Ascending aorta (tissue), 2 donors: ENCODE data around the gene MTARC2. TPM values are rescaled to one million over a fixed set of nuclear protein-coding genes. Genes with fewer than 3 reads are reported as not detected.

Experiments
- DNase-seq, 2 donors: peaks; one replicate each; pipeline ENCODE4 v3.0.0-alpha.2; 2019; ENCODE audit warnings: low spot score in 2 of 2
- H3K27ac ChIP-seq, 2 donors: fragments of 200-600 bp; sonication (generic); one replicate each; pipeline ENCODE4 v1.5.1; 2016 to 2017; ENCODE audit warnings: mild to moderate bottlenecking in 1 of 2
- H3K27me3 ChIP-seq: fragments of 200-600 bp; sonication (generic); one replicate; pipeline ENCODE4 v1.5.1; 2017
- H3K36me3 ChIP-seq, 2 donors: fragments of 200-600 bp; sonication (generic); one replicate each; pipeline ENCODE4 v1.5.1; 2016
- H3K4me1 ChIP-seq, 2 donors: fragments of 200-600 bp; sonication (generic); one replicate each; pipeline ENCODE4 v1.5.1; 2016 to 2017; ENCODE audit warnings: mild to moderate bottlenecking in 1 of 2
- H3K4me3 ChIP-seq, 2 donors: fragments of 200-600 bp; sonication (generic); one replicate each; pipeline ENCODE4 v1.5.1; 2016 to 2017; ENCODE audit warnings: mild to moderate bottlenecking in 1 of 2
- H3K9me3 ChIP-seq, 2 donors: fragments of 200-600 bp; sonication (generic); one replicate each; pipeline ENCODE4 v1.5.1; 2016
- intact Hi-C: fragments of 100-400 bp; cut with DNase I; formaldehyde crosslinking; loops from one replicate; pipeline ENCODE4 v1.15.1; 2023
- total RNA-seq: library from RNA; depleted of rRNA; stranded (reverse); fragments of >200 nt; gene quantifications from one replicate; pipeline ENCODE4 v1.1.0, GENCODE V29; 2016
- TF ChIP-seq, protein P1 (sequence below), 3 experiments: fragments of 200-600 bp in 2 of 3; fragments of 450-650 bp in 1 of 3; sonication (generic) in 2 of 3; IDR thresholded peaks; one replicate each; pipeline ENCODE4 v1.5.1; 2016 to 2019; ENCODE audit warnings: antibody characterized with exemption in 3 of 3, mild to moderate bottlenecking in 1 of 3, moderate library complexity in 1 of 3

Gene MTARC2
- total RNA-seq, 1 donor from 2014 or later: 23.7 TPM

DNA sequence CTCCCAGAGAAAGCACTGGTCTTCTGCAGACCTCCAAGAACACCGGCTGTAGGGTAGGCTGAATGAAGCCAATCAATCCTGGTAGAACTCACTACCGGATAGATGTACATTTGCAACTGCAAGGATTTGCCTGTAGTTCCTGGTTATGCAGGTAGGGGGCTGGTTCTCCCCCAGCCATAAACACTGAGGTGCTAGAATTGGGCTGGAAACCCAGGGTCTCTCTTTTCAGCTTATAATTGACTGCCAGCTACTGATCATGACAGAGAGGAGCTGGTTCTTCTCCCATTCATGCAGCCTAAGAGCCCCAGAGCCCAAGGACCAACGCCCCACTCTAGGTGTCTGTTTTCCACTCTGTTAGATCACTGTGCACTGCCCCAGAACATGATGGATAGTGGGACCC is 21.5 kb upstream of the MTARC2 start:
- Histone ChIP-seq H3K9me3 (no peaks in the 10 kb centered on the region), H3K27ac (no peak overlapping the region), H3K27me3 (no peaks in the 10 kb centered on the region), H3K36me3 (no peaks in the 10 kb centered on the region), H3K4me3 (no peak overlapping the region), H3K4me1 (no peaks in the 10 kb centered on the region)
- no peak for DNase-seq
- intact Hi-C loops: no loop called here
- TF ChIP-seq, protein P1, sequence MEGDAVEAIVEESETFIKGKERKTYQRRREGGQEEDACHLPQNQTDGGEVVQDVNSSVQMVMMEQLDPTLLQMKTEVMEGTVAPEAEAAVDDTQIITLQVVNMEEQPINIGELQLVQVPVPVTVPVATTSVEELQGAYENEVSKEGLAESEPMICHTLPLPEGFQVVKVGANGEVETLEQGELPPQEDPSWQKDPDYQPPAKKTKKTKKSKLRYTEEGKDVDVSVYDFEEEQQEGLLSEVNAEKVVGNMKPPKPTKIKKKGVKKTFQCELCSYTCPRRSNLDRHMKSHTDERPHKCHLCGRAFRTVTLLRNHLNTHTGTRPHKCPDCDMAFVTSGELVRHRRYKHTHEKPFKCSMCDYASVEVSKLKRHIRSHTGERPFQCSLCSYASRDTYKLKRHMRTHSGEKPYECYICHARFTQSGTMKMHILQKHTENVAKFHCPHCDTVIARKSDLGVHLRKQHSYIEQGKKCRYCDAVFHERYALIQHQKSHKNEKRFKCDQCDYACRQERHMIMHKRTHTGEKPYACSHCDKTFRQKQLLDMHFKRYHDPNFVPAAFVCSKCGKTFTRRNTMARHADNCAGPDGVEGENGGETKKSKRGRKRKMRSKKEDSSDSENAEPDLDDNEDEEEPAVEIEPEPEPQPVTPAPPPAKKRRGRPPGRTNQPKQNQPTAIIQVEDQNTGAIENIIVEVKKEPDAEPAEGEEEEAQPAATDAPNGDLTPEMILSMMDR (IDR thresholded peaks at IDR 0.05): peak in 1 of 3 experiments; percentile 14

DNA sequence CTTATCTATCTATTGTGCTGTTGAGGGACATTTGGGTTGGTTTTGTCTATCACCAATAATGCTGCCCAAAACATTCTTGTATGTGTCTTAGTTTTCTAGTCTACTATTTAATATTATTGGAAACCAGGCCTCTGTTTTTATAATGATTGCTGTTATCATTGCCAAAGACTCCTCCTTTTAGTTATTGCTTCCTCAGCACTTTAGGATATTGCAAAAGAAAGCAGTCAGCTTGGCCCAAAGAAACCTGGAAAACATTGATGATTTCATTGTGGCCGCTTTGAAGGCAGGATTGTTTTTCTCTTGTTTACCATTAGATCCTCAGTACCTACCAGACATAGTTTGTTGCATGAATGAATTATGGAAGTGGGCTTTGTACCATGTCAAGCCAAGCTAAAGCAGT is 20.6 kb upstream of the MTARC2 start:
- H3K9me3 ChIP-seq: no peaks in the 10 kb centered on the region
- H3K27ac ChIP-seq: no peak overlapping the region
- no peak for DNase-seq
- H3K4me1 ChIP-seq: peaks cover 0 to under 1% of the 10 kb centered on the region in 2 donors
- TF ChIP-seq, protein P1 (IDR thresholded peaks at IDR 0.05): no peak
- intact Hi-C loops: no loop called here
- no peaks in the 10 kb centered on the region for H3K36me3 ChIP-seq
- H3K27me3 ChIP-seq: no peaks in the 10 kb centered on the region
- H3K4me3 ChIP-seq: no peak overlapping the region

DNA sequence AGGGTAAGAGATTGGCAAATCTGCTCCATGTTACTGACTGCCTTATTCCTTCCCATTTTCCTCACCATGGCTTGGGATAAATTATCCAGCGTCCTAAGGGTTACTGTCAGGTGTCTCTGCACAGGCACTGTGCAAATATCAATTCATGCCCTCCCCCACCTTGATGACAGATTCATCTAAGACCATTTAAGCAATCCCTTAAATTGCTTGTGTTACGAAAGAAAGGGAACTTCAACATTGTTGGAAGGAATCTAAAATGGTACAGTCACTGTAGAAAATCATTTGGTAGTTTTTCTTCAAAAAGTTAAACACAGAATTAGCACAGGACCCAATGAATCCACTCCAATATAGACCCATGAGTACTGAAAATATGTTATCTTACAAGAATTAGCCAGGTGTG is 17.6 kb upstream of the MTARC2 start:
- H3K4me3 ChIP-seq: no peak overlapping the region
- intact Hi-C loops: loop anchor here (5.0 kb wide), 3 partner anchors 57 to 458 kb away; partner anchors contain the start of genes MARK1, MTARC1 and RAB3GAP2
- no peaks in the 10 kb centered on the region for H3K27me3 ChIP-seq

DNA sequence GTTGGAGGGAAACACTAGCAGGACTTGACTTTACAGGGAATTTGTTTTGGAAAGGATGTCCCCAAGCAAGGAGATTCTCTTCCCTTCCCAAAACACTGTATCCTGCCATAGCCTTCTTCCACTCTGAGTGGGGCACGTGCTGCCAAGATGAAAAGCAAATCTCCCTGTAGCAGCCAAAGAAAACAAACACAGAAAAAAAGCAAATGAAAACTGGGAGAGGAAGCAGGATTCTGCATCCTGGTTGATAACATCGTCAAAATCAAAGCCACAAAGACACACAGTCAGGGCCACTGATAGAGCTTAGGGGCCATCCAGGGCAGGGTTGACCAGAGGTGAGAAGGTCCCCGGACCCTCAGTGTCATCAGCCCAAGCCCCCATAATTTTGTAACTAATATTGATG is 16.0 kb upstream of the MTARC2 start:
- peaks cover 0 to 11% of the 10 kb centered on the region in 2 donors for H3K4me1 ChIP-seq
- H3K9me3 ChIP-seq: no peaks in the 10 kb centered on the region
- H3K36me3 ChIP-seq: no peaks in the 10 kb centered on the region
- intact Hi-C loops: loop anchor here (2.0 to 5.0 kb wide), 5 partner anchors 17 to 460 kb away; partner anchors contain the start of genes MARK1, MTARC1, MTARC2 and RAB3GAP2
- TF ChIP-seq, protein P1 (IDR thresholded peaks at IDR 0.05): no peak
- peak overlapping the region in 1 of 2 donors; percentile 56 for H3K4me3 ChIP-seq
- peak overlapping the region; percentile 80 to 82 for H3K27ac ChIP-seq
- H3K27me3 ChIP-seq: no peaks in the 10 kb centered on the region
- DNase-seq: no peak

More for the DNA sequence above, 17.6 kb upstream of the MTARC2 start:
- TF ChIP-seq, protein P1 (IDR thresholded peaks at IDR 0.05): no peak
- H3K4me1 ChIP-seq: peaks cover 0 to 11% of the 10 kb centered on the region in 2 donors
- no peak for DNase-seq
- H3K27ac ChIP-seq: no peak overlapping the region
- H3K36me3 ChIP-seq: no peaks in the 10 kb centered on the region
- no peaks in the 10 kb centered on the region for H3K9me3 ChIP-seq

DNA sequence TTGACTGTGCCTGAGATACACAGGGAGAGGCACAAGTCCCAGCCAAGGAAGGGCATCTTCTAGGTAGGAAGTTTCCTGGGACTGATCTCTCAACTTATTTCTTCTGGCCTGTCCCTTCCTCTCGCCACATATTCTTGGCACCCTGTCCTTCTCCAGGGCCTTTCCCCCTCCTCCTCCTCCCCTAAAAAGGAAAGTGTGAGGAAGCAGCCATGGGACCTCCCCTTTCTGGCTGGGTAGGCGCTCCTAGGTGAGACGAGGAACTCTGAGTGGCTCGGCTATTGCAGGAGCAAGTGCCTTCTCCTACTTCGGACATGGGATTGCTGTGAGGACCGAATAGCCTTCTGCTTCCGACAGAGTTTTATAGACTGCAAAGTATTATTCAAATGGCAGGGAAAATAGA is 15.5 kb upstream of the MTARC2 start:
- no peak for DNase-seq
- peaks cover 0 to 11% of the 10 kb centered on the region in 2 donors for H3K4me1 ChIP-seq
- H3K4me3 ChIP-seq: peak overlapping the region; percentile 24 to 56
- H3K27ac ChIP-seq: peak overlapping the region; percentile 80 to 82
- intact Hi-C loops: loop anchor here (1.0 to 5.0 kb wide), 6 partner anchors 16 to 460 kb away; partner anchors contain the start of genes C1orf115, MARK1, MTARC1 and MTARC2
- TF ChIP-seq, protein P1 (IDR thresholded peaks at IDR 0.05): no peak
- H3K9me3 ChIP-seq: no peaks in the 10 kb centered on the region
- H3K36me3 ChIP-seq: no peaks in the 10 kb centered on the region
- H3K27me3 ChIP-seq: no peaks in the 10 kb centered on the region
